H1 (cell line): ENCODE results near the gene TTC4. TPM values are rescaled to one million over a fixed set of nuclear protein-coding genes. Genes with fewer than 3 reads are reported as not detected.

ENCODE experiments used
- CEBPB ChIP-seq: IDR thresholded peaks from 2 replicates; pipeline ENCODE4 v1.6.1; 2012; ENCODE audit warnings: low read depth, low read length
- CTCF ChIP-seq, 3 experiments: IDR thresholded peaks; 1 replicate in 2 of 3; 2 replicates in 1 of 3; pipeline versions ENCODE4 v1.5.1 to v1.6.1; 2011; ENCODE audit warnings: low read length in 3 of 3, mild to moderate bottlenecking in 3 of 3, inconsistent platforms in 2 of 3, low read depth in 1 of 3, moderate library complexity in 1 of 3; ENCODE audit not compliant: insufficient read depth in 1 of 3; ENCODE audit errors: control extremely low read depth in 1 of 3
- GABPA ChIP-seq: IDR thresholded peaks from 2 replicates; pipeline ENCODE4 v1.6.1; 2011; ENCODE audit warnings: mild to moderate bottlenecking, low read length, moderate library complexity, borderline replicate concordance; ENCODE audit not compliant: insufficient read depth
- NANOG ChIP-seq: IDR thresholded peaks from 2 replicates; pipeline ENCODE4 v1.6.1; 2011; ENCODE audit warnings: low read length, low read depth, mild to moderate bottlenecking, inconsistent platforms; ENCODE audit not compliant: insufficient read depth, poor library complexity, severe bottlenecking
- NRF1 ChIP-seq: IDR thresholded peaks from 2 replicates; pipeline ENCODE4 v1.6.1; 2011; ENCODE audit warnings: mild to moderate bottlenecking, low read depth, low read length, improper control_type of control experiment
- polyA plus RNA-seq, 7 experiments: library from polyadenylated mRNA; depleted of rRNA in 3 of 7; stranded (reverse) in 5 of 7; unstranded in 2 of 7; fragments of >200 nt in 5 of 7; fragments of 200-250 nt in 2 of 7; gene quantifications; 1 replicate in 5 of 7; 2 replicates in 1 of 7; 4 replicates in 1 of 7; pipeline versions ENCODE4 v1.2.1 to v1.2.3, GENCODE V29; 2011 to 2013; ENCODE audit warnings: missing spikeins in 2 of 7, mixed read lengths in 2 of 7
- total RNA-seq: library from RNA; stranded (reverse); fragmentation: NEBNext Ultra II Directional; extraction: Animal tissue kit (Norgen Biotek cat#: 25700); gene quantifications from 2 replicates; pipeline ENCODE4 v1.2.1, GENCODE V29; 2021
- TF ChIP-seq, protein P1 (sequence below): IDR thresholded peaks from 2 replicates; pipeline ENCODE4 v1.6.1; 2011; ENCODE audit warnings: low read depth, mild to moderate bottlenecking, low read length; ENCODE audit not compliant: insufficient read depth

The TTC4 gene
- total and polyA plus RNA-seq, 2 of the 8 experiments (the other 6 are each of a cell fraction or from before 2014, with no cell fraction given): 21.0 to 25.1 TPM

- TF ChIP-seq CTCF (IDR thresholded peaks at IDR 0.05; ENCODE audit: control extremely low read depth in 1 of 3, insufficient read depth in 1 of 3, low read depth in 1 of 3, low read length in 3 of 3) (no peak), CEBPB (no peak), NRF1 (no peak), NANOG (no peak), GABPA (no peak)
- TF ChIP-seq, protein P1, sequence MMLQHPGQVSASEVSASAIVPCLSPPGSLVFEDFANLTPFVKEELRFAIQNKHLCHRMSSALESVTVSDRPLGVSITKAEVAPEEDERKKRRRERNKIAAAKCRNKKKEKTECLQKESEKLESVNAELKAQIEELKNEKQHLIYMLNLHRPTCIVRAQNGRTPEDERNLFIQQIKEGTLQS: no peak
Observed at GRCh38 chr1:54784066-54784465, 68.4 kb downstream of the TTC4 start (continued).
